NK-92 (cell line): Measurements from ENCODE around the gene CIDEA.

Source experiments
- DNase-seq: peaks from one replicate; lab custom pipeline; 2025; ENCODE audit not compliant: unreplicated experiment; lab: John Stamatoyannopoulos, UW

The CIDEA gene

DNA sequence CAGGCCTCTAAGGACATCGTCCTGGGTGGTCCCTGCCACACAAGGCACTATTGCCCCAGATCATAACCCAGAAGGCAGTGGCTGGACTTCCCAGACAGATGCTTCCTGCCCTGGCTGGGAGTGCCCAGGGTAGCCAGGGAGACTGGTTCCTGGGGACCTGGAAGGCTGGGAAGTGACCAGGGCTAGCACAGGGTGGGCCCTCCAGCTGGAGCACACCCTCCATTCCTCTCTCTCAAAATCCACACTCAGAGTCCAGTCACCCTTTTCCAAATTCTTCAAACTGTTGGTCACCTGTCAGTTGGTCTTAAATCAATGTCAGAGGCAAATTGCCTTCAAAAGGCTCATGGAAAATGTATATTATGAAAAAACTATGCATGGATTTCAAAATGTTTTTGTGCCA is 42.3 kb downstream of the CIDEA start:
- DNase-seq, result no peak

DNA sequence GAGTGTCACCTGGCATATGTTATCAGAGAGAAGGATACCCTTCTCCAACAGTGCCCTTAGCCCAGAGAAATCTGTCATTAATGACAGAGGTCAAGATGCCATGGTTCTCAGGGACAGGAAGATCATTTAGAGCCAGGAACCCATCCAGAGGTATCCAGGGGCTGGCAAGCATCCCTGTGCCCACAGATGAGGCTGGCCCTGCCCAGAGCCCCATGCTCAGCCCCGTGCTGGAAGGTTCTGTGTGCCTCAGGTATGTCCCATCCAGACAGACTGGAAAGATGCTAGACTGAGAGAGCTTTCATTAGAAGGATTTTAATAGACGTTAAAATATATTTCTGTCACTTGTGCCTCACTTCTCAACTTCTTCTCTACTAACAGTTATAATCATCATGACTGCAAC is 45.7 kb downstream of the CIDEA start:
- DNase-seq, result no peak

DNA sequence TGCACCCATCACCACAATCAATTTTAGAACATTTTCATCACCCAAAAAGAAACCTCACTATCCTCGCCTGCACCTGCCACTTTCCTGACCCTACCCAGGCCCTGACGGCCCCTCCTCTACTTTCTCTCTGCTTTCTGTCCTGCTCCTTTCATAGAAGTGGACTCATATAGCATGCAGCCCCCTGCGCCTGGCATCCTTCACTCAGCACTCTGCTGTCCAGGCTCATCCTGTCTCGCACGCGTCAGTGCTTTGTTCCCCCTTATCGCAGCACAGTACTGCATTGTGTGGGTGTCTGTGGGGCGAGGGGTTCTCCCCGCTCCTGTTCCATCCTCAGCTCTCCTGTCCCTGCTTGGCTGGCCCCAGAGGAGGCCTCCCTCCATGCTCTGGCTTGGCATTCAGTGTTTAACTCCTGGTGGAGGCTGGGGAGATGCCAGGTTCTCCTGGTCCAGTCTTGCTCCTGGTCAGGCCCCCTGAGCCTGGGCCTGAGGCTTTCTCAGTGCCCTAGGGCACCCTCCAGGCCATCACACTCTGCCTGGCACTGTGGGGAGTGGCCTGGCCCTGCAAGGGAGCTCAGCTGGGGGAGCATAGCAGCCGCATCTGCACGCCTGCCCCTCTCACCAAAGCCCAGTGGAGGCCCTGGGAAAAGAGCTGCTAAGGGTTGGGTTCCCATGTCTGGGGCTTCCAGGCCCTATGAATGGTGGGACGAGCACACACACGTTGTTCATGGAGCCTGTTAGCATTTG is 47.3 kb downstream of the CIDEA start:
- no peak for DNase-seq

DNA sequence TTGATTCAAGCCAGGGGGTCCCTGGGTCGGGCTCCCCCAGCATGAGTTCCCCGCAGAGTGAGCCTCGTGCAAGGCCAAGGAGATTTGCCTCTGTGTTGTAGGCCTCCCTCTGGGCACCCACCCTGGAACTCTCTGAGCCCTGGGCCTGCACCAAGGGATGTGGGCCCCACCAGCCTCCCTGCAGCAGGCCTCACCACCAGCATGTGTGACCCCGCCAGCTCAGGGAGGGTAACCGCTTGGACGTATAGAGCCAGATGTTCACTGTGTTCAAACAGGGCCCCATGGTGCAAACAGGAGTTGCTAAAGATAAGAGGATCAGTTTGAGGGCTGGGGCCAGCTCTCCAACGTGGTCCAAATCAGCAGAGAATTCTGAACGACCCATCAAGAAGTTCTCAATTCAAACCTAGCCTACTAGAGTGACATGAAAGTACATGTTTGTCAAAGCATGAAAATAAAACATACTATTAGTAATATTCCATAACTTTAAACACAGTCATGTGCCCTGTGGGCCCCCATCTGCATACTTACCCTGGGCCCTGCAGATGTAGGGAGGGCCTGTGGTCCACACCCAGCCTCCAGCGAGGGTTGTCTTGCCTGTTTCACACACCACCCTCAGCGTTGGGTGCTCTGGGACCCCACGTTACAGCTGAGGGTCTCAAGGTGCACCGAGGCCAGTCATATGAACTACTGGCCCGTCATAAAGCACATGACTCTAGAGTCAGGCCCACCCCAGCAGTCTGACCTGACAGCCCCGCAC is 48.4 kb downstream of the CIDEA start:
- no peak for DNase-seq

DNA sequence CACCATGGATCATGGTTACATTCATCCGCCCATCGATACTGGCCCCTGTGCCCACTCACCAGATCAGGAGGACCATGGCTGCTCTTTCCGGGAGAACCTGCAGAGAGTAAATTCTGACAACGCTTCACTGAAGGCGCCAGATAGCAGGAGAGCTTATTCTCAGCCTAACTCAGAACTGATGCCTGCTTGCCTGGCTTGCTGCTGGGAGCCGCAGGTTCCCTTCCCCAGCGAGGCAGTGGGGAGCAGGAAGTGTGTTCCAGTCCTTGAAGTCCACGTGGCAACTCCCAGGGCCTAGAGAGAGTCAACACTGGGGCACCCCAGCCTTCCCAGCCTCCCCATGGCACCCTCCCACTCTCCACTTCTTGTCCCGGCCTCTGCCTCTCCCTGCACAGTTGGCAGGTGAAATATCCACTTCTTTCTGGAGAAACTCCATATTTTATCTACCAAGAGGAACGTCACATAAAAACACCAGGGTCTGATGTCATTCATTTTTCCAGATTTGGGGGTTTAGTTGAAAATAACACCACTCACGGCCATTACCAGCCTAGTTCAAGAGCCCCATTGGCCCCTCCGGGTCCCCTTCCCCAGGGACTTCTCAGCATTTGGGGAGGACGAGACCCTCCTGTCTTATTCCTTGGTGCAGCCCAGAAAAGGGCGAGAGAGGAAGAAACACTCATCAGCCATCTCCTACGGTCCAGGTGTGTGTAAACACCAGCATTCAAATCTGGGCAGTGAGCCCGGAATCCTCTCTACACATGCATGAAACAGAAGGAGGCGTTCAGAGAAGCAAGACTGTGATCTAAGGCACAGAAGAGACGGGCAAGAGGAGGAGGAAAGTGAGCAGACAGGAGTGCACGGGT is 50.4 kb downstream of the CIDEA start:
- no peak for DNase-seq

- no peak for DNase-seq
These were observed 51.0 kb downstream of the CIDEA start for GRCh38 chr18:12305211-12305610.

- DNase-seq, result no peak
These were observed 51.9 kb downstream of the CIDEA start for GRCh38 chr18:12305930-12306629.

- no peak for DNase-seq
These were observed 52.9 kb downstream of the CIDEA start for GRCh38 chr18:12306752-12307700.

- DNase-seq, result no peak
These were observed 53.7 kb downstream of the CIDEA start, which contains the start of gene TUBB6 for GRCh38 chr18:12307701-12308385. TUBB6 (plus strand) TSS chr18:12308241; CDS start chr18:12308293, 52 bp downstream.

- DNase-seq, result no peak
These were observed 54.4 kb downstream of the CIDEA start for GRCh38 chr18:12308386-12309100.

DNA sequence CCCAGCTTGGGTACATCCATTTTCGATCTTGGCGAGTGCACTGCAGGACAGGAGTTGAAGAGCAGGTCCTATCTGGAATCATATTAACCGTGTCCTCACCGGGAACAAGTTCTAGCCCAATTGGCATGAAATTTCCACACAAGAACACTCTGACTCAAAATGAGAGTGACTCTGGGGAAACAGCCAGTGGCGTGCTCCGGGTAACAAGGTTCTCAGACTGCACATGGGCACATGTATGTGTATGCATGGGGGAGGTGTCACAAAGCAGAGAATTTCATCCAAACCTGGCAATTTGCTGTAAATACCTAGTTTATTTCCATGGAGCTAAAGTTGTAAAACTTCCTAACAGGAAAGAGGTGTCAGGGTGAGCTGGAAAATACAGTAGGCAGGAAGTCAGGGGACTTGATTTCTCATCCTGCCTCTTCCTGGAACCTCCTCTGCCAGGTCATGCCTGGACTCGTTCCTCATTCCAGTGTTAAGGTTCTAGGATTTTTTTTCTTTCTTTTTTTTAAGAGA is 55.6 kb downstream of the CIDEA start:
- no peak for DNase-seq

DNA sequence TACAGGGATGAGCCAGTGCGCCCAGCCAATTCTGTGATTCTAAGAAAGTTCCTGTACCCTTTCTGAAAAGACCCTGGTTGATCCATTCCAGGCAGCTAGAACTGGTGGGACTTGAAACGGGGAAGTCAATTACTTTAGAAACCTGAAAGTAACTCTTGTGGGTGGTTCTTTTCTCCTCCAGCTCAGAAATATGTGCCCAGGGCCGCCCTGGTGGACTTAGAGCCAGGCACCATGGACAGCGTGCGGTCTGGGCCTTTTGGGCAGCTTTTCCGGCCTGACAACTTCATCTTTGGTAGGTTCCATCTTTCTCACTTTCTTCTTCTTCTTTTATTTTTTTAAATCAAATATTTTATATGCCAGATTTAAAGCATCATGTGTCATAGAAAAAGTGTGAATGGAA is 56.6 kb downstream of the CIDEA start:
- DNase-seq, result no peak

DNA sequence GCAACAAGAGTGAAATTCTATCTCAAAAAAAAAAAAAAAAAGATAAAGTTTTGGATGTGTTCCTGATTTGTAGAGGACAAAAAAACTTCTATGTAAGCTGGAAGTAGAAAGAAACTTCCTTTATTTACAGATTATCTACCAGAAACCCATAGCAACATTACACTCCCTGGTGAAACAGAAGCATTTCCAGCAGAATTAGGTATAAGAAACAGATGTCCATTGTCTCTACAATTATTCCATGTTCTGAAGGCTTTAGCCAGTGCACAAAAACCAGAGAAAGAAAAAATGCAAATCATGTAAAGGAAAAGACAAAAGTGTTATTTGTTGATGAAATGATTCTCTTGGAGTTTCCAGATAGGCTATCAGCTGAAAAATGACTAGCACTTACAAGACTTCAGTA is 58.8 kb downstream of the CIDEA start:
- no peak for DNase-seq

GRCh38 chr18:12313530-12314245 is 59.5 kb downstream of the CIDEA start:
- DNase-seq, result no peak

DNA sequence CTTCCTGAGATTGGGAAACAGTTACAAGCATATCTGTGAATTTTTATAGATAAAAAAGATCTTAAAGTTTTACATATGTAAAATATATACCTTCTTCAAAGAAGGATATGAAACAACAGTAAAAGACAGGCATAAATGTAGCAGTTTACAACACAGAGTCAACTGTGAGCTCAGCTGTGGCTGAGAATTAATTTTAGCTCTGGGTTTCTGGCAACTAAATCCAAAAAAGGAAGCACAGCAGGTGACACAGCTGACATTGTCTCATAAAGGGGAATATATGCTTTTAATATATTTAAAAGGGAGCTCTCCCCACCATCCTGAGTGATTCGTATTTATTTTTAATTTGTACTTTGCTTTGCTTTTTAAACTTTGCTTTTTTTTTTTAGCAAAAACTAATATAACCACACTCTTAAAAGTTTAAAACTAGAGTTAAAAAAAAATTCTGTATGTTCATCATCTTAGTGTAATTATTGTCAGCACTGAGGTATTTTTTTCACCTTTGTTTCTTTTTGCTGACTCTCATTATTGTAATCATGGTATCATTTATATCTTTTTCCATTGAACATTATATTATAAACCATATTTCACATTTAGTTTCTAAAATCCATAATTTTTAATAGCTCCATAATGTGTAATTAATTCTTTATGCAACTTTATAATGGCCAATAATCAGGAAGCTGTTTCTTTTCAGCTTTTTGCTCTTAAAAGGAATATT is 60.6 kb downstream of the CIDEA start:
- DNase-seq, result no peak

GRCh38 chr18:12315490-12315889 is 61.3 kb downstream of the CIDEA start:
- no peak for DNase-seq

GRCh38 chr18:12315911-12316310 is 61.8 kb downstream of the CIDEA start:
- no peak for DNase-seq
